HG03558 (cell line): ENCODE measurements around the gene OR10J4.
"Not testable (repeated sequence)": the region's sequence is repeated elsewhere in the genome, so short reads cannot be mapped to it uniquely, and the experiment has no call there.

Experiments
- ATAC-seq: cut with Tn5 transposase; IDR thresholded peaks from one replicate; pipeline ENCODE4 v1.9.1; 2021; ENCODE audit warnings: moderate number of reproducible peaks; ENCODE audit not compliant: unreplicated experiment; ENCODE audit errors: extremely low read depth

The OR10J4 gene

DNA sequence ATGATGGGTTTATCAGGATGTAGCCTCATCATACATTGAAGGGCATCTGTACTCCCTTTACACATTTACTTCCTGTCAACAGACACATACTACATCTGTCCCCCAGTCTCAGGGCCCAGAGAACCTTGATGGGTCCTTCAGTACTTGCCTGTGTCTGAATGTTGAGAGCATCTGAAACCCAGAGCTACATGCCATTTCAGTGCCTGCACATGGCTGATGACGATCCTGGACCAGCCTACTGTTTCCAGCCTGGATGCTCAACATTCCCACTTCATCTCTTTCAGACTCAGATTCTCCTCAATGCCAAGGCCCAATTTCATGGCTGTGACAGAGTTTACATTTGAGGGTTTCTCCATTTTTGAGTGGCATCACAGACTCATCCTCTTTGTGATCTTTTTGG is at the start of gene OR10J4:
TSS of gene OR10J4 (plus strand) at position 301 of the 400 bp plus-strand sequence.
- no peak for ATAC-seq

DNA sequence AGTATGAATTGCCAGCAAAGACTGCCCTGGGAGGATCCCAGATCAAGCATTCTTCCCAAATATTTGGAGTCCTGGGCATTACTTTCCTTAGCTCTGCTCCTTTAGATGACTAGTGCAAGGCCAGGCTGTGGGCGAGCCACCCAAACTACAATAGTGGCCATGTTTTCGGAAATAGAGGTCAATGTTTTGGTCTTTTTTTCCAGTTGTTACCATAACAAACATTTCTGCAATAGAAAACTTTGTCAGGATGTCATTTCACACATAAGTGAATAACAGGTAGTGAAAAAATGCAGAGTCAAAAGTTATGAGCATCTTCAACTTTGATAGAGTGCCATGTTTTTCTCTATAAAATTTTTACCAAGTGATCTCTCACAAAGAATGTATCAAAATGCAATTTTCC is 25.2 kb upstream of the OR10J4 start:
- ATAC-seq = no peak

DNA sequence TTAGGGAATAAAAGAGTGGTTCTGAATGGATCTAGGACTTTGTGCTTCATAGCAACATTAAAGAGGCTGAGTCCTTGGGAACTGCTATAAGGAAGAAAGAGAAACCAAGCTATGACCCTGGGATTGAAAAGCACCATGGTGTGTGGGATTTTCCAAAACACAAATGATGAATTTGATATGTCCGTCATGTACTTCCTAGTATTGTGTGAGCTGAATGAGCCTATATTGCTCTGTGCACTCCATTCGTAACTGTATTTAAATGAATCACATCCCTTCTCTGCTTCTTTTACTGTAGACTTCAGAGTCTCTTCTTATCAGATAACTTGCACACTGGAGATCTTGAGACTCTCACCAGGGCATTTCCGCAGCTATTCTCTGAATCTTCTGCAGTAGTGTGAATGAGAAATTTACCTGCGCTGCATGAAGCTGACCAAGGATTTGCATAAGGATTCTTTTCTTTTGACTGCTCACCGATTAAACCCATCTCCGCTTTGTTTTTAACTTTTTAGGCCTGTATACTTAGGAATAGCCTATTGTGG is 23.1 kb upstream of the OR10J4 start:
- ATAC-seq = no peak

DNA sequence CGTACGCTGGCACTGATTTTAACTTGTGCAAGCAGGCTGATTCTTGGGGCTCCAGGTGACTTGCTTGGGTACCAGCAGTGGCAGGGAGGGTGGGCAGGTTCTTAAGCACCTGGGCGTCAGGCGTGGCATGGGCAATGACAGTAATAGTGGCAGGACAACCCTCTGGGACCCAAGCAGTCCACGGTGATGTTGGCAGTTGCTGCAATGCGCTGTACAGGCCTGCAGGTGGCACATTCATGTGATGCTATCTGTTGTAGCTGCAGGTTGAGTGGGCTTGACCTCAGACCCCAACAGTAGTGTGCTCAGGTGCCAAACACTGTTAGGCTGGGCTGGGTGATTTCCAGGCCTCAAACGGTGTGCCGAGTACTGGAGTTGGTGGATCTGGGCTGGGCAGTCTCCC is 10.2 kb upstream of the OR10J4 start:
- no peak for ATAC-seq

DNA sequence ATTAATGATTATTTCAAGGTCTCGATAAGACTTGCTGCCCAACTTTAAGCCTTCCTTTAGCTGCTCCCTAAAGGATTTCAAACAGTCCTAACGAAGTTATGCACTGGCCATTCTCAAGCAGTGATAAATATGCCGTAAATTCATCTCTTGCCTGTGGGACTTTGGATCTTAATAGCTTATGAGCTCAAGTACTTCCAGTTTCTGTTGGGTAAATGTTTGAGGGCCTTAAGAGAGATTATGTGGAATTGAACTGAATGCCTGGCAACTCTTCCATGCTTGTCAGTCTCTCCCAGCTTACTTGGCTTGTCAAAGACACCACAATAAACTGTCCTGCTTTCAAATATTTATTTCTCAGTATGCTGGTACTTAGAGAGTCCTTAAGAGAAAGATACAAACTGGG is 3.5 kb upstream of the OR10J4 start:
- ATAC-seq = no peak

DNA sequence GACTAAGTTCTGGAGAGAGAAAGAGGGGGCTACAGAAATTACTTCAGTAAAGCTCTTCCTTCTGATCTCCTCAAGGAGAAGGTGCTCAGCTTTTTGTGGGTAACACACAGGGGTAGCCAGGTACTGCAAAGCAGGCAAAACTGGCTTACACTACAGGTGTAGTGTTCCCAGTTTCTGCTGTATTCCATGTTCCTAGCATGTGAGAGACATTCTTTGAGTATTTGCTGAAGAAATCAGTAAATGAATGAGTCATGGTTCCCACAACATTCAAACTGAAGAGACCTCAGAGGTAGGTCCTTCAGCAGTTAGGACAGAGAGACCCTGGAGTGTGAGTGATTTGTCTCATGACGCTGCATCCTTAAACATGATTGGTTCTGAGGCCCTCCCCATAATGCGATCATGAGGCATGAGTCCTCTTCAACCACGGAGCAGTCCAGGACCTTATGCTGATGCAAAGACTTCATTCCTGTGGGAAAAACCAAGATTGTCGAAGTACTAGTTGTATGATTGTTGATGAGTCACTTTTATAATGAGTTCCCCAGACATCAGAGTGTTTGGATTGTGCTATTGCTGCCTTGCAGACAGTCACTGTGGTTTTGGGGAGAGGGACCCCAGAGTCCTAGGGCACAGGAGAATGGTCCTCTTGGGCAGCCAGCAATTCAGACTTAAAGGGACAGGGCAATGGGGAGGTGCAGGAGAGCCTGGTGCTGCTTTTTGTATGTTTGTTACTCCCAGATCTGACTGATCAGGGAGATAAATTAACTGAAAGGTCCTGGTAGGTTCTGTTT is 2.7 kb upstream of the OR10J4 start:
- no peak for ATAC-seq

DNA sequence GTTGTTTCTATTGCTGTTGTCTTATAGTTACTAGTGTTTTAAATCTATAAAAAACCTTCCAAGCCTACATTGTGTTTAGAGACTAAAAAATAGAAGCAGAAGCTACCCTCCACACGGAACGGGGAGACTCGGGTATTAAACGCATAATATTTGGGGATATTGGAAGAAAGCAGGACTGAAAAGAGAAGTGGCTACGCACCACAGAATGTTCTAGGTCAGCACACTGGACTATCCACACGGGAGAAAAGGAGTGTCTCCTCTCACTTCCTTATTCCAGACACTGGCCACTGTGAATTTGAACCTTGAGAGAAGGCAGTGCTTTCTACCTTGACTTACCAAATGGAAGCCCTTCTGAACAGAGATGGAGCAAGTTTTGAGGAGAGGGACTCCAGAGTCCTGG is 1.0 kb upstream of the OR10J4 start:
- ATAC-seq = no peak

DNA sequence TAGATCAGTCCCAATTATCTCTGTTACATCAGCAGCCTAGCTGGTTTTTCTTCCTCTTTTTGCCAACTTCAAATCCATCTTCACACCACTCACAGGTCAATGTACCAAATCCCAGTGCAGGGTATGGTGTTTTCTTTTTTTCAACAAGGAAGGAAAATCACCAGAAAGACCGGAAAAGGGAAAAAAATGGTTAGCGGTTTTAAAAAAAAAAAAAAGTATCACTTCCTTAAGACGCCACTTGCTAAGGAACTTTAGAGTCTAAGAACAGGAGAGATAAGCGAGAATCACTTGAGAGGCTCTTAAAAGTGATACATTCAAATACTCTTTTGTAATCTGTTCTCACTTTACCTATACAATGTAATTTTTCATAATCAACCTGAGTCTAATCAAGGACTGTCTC is 4.5 kb downstream of the OR10J4 start:
- ATAC-seq = no peak

DNA sequence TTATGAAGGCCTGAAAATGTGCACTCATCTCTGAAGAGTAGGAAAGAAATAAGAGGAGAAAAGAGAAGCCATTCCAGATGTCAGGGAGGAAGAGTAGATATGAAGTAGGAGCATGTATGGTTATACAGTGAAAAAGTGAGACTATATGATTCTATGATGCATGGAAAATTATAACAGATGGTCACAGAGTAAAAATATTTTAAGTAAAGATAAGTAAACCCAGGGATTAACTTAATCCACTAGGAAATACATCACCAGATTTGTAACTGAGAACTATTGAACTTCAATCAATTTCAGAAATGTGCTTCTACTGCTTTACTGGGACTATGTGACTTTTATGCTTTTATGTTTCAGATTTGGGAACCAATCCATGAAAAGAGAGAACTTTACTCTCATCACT is 7.4 kb downstream of the OR10J4 start, which contains the start of gene OR10J1:
TSS of gene OR10J1 (plus strand) at position 301 of the 400 bp plus-strand sequence. CDS start at position 371, 70 bp downstream.
- ATAC-seq = no peak

DNA sequence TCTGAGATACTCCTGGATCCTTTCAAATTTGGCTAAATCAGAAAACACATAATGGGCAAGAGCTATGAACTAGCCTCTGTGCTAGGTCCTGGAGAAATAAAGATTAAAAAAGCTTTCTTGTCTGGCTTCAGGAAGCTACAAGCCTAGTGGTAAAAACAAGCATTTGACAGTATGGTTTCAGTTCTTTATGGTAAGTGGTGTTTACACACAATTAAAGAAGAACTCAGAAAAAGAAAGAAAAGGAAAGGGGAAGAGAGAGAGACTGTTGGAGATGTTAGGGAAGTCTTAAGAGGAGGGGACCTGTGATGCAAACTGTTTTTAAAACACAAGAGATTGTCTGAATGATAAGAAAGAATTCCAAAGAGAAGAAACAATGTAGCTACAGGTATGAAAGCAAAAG is 9.4 kb downstream of the OR10J4 start:
- ATAC-seq = no peak

DNA sequence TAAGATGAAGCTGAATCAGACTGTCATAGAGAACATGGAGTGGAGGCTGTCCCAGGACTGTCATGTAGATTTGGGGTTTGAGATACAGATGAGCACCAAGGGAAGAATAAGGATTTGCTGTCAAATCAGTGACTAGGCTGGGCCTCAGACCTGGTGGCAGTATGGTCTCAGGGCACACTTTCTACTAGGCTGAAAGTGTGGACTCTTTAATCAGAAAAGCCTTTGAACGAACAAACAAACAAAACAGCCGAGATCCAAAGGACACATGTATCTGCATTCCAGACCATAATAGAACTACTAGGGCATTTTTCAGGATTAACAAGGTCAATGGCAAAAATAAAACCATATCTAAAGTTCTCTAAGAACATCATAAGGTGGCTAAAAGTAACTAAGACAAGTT is 10.4 kb downstream of the OR10J4 start:
- no peak for ATAC-seq

DNA sequence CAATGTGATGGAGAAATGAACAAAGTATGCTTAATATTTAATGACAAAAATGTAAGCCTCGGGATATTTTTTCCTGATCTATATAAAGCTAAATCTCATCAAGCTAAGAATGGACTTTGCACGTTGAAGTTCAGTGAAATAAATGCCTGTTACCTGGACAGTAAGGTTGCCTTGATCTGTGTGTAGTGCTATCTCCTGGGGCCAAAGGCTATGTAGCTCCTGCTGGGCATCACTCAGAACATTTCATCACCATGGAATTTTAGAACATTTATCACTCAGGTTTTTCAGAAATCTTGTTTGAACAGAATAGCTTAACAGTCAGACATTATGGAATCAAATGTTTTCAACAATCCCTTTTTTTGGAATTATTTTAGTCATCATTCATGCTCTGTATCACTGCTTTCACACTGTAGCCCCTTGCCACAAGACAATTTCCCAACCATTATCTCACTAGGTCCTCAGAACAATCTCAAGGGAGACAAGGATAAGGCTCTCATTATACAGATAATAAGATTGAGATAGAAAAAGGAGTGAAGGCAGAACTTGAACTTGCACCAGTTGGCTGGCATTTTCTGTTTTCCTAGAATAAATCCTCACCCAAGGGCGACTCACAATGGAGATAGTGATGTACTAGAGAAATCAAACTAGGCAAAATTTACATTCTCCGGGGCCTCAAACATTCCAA is 11.2 kb downstream of the OR10J4 start:
- no peak for ATAC-seq

DNA sequence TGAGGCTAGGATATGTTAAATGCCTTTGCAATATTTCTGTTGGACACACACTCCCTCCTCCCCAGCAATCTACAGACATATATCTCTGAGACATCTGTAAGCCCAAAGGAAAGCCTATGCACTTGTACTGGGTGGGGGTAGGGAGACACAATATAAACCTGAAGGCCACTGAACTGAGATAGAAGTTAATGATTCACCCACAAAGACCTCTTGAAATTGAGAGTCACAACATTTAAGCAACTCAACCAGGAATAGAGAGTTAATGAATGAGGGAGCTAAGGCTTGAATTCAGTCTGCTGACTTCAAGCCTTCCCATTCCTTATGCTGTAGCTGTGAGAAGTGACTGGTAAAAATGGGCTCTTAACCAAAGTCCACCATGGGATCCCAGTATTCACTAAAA is 12.5 kb downstream of the OR10J4 start:
- ATAC-seq = no peak

DNA sequence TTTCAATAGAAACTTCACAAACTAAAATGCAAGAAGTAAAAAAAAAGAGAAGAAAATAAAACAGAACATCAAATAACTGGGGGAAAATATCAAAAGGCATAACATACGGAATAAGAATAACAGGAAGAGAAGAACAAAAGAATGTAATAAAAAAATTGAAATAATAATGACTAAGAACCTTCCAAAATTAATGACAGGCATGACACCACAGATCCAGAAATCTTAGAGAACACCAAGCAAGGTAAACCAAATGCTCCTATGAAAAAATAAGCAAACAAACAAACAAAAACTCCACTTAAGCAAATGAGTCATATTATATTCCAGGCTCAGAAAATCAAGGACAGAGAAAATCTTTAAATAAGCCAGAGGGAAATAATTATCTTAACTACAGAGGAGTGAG is 16.2 kb downstream of the OR10J4 start:
- ATAC-seq = no peak

DNA sequence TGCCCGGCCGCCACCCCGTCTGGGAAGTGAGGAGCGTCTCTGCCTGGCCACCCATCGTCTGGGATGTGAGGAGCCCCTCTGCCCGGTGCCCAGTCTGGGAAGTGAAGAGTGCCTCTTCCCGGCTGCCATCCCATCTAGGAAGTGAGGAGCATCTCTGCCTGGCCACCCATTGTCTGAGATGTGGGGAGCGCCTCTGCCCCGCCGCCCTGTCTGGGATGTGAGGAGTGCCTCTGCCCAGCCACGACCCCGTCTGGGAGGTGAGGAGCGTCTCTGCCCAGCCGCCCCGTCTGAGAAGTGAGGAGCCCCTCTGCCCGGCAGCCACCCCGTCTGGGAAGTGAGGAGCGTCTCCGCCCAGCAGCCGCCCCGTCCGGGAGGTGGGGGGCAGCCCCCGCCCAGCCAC is 17.6 kb downstream of the OR10J4 start:
- not testable (repeated sequence) for ATAC-seq

DNA sequence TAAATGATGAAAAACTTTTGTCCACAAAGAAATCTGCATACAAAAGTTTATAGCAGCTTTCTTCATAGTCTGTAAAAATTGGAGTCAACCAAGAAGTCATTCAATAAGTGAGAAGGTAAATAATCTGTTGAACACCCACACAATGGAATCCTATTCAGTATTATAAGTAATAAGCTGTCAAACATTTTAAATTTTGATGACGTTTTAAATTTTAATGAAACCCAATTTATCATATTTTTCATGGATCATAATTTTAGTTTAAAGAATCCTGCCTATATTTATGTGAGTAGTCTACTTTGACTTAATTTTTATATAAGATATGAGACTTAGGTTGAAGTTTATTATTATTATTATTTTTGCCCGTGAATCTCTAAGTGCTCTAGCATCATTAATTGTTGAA is 27.5 kb downstream of the OR10J4 start:
- ATAC-seq = no peak

DNA sequence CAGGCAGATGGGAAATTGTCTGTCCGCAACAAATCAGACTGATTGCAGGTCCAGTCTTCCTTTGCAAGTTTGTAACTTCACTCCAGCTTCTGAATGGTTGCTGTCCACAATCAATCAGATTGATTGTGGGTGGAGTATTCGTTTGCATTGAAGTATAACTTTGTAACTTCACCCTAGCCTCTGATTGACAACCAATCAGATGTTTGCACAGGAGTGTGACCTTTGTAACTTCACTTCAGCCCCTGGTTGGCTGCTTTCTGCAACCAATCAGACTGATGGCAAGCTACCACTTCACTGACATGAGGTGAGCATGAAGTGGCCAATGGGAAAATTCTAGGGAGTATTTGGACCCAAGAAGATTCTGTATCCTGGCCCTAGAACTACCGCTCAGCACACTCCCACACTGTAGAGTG is 33.2 kb downstream of the OR10J4 start:
- no peak for ATAC-seq

DNA sequence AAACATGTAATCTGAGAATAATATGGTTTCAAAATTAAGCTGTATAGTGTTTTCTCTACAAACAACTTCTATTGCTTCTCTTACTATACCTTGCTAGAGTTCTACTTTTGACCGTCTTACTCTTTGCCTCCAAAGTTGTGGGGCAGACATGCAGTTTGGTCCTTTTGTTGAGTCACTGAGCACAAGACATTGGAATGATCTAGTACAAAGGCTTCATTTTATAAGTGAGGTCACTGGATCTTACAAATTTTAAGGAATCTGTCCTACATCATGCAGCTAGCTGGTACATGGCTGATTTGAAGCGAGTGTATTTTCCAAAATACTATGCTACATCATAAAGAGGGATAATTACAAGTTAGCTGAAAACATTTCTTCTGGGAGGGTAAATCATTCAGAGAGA is 36.3 kb downstream of the OR10J4 start:
- no peak for ATAC-seq

DNA sequence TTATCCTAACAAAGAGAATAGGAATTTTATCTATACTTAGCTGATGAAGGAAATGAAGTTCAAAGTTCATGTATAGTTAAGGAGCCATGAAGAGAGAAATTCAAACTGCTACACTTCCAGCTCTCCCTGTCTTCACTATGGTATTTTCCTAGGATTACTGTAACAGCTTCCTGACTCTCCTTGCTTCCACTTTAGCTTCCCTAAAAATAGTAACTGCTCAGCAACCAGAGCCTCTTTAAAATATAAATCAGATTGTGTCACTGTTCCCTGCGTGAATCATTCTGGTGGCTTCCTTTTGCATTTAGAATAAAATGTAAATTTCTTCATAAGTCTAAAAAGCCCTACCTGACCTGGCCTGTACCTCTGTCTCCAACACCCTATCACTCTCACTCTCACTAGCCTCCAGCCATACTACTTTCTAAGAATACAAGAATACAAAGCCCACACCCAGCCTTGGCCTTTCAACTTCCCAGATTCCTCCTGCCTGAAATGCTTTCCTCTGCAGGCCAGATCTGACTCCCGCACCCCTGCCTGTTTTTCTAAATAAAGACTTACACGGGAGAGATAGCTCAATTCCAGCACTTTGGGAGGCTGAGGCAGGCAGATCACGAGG is 38.0 kb downstream of the OR10J4 start:
- no peak for ATAC-seq

DNA sequence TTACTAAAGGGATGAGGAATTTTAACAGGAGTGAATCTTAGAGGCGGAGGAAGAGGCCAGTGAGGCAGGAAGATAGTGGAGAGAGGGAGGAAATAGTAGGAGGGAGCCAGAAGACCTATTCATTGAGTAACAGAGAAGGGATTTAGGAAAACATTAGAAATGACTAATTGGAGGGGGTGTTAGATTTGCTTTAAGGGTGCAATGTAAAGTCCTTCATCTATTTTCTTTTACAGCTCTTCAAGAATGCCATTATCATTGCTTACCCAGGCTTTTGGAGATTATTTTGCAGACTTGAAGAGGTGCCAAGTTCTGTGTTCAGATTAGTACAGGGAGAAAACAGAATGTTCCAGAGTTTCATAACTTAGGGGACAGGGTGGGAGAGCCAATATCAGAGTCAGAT is 41.3 kb downstream of the OR10J4 start:
- ATAC-seq = no peak

DNA sequence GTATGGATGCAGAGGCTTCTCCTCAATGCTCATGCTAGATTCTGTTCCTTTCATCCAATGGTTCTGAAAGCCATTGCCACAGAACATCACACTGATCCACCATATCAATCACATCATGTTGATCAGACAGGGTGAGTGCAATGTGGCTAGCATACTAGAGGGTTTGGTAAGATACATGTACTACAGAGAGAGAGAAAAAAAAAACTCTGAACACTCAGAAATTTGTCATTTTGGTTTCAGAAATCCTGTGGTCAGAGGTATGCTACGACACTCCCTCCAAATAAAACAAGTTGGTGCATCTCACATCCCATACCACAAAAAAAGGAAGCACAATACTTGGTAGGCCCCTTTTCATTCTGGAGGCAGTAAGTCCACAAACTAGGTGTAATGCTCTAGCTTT is 42.9 kb downstream of the OR10J4 start:
- ATAC-seq = no peak
